Testis (tissue), 3 donors: Measurements from ENCODE around the gene ARHGEF9. TPM values are rescaled to one million over a fixed set of nuclear protein-coding genes. Genes with fewer than 3 reads are reported as not detected.
"Not testable (repeated sequence)": the region's sequence is repeated elsewhere in the genome, so short reads cannot be mapped to it uniquely, and the experiment has no call there.

Experiments
- DNase-seq: peaks from one replicate; pipeline ENCODE4 v3.0.0-alpha.2; 2019
- H3K27ac ChIP-seq, 2 donors: fragments of 200-600 bp; sonication (generic); one replicate each; pipeline ENCODE4 v1.5.1; 2019
- H3K27me3 ChIP-seq: fragments of 200-600 bp; sonication (generic); one replicate; pipeline ENCODE4 v1.5.1; 2019
- H3K36me3 ChIP-seq: fragments of 200-600 bp; sonication (generic); one replicate; pipeline ENCODE4 v1.5.1; 2017; ENCODE audit warnings: low read depth; ENCODE audit errors: missing control alignments
- H3K4me1 ChIP-seq: fragments of 200-600 bp; sonication (generic); one replicate; pipeline ENCODE4 v1.5.1; 2019
- H3K4me3 ChIP-seq, 2 donors: fragments of 200-600 bp; sonication (generic); one replicate each; pipeline ENCODE4 v1.5.1; 2017 to 2019
- H3K9me3 ChIP-seq: fragments of 200-600 bp; sonication (generic); one replicate; pipeline ENCODE4 v1.5.1; 2017
- CTCF ChIP-seq, 3 experiments: fragments of 450-650 bp in 2 of 3; fragments of 200-600 bp in 1 of 3; sonication (generic) in 1 of 3; IDR thresholded peaks; one replicate each; pipeline ENCODE4 v1.5.1; 2016 to 2019; ENCODE audit warnings: antibody characterized with exemption in 3 of 3, mild to moderate bottlenecking in 2 of 3, moderate library complexity in 1 of 3
- POLR2A ChIP-seq: fragments of 450-650 bp; IDR thresholded peaks from one replicate; pipeline ENCODE4 v1.6.1; 2017; ENCODE audit warnings: antibody characterized with exemption, mild to moderate bottlenecking, moderate library complexity
- WGBS, 2 donors: methylation state at CpG; one replicate each; pipeline ENCODE4 v1.1.5; 2018; 5-methylcytosine and 5-hydroxymethylcytosine counted together
- intact Hi-C: fragments of 100-400 bp; cut with DNase I; formaldehyde crosslinking; loops from one replicate; pipeline ENCODE4 v1.15.1; 2023; ENCODE audit warnings: low total_unique reads
- polyA plus RNA-seq: library from polyadenylated mRNA; stranded (reverse); fragments of 350-450 nt; fragmentation: Illumina TruSeq; extraction: RNeasy Lipid Tissue Mini Kit (QIAGEN cat#74804); gene quantifications from one replicate; pipeline ENCODE4 v1.2.3, GENCODE V29; 2014; ENCODE audit warnings: low read depth, low replicate concordance; ENCODE audit not compliant: insufficient read depth
- total RNA-seq, 2 donors: library from RNA; depleted of rRNA; stranded (reverse); fragments of >200 nt; gene quantifications; one replicate each; pipeline ENCODE4 v1.2.3, GENCODE V29; 2016

ARHGEF9 gene
- total and polyA plus RNA-seq, 3 donors from 2014 or later, result 9.6 to 18.1 (median 13.1) TPM

DNA sequence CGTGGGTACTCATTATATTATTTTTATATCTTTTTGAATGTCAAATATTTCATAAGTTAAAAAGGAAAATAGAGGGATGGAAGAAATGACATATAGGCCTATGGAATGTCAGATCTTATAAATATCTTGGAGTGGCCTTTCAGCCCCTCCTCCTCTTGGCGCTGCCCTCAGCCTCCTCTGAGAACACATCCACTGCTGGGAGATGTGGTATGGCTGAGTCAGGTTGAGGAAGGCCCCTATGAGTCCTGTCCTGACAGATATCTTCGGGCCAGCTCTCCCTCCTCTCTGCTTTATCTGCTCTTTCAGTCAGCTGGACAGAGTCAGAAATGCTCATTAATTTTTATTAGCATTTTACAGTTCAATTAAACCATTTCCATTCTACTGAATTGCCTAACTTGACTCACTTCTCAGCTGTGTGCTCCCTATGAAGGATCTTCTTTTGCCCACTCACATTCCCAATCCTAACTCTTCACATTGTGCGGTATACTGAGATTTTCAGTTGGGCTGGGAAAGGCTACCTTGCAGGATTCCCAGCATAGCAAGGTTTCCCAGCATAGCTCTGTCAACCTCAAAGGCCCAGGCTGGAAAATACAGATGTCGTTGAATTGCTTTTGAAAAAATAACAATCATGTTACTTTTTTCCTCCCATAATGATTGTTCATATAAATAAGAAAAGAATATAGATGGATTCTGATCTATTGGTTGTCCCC lies 128.0 kb downstream of the ARHGEF9 start:
- 69 to 82% methylated on average over 5 of the region's 5 CpGs for WGBS, 2 donors
- Histone ChIP-seq H3K27ac (no peak overlapping the region), H3K36me3 (no peaks in the 10 kb centered on the region), H3K27me3 (no peaks in the 10 kb centered on the region), H3K9me3 (no peaks in the 10 kb centered on the region), H3K4me1 (no peaks in the 10 kb centered on the region), H3K4me3 (no peak overlapping the region)
- intact Hi-C loops, result no loop called here
- TF ChIP-seq POLR2A (no peak), CTCF (IDR thresholded peaks at IDR 0.05) (no peak)
- DNase-seq, result no peak

DNA sequence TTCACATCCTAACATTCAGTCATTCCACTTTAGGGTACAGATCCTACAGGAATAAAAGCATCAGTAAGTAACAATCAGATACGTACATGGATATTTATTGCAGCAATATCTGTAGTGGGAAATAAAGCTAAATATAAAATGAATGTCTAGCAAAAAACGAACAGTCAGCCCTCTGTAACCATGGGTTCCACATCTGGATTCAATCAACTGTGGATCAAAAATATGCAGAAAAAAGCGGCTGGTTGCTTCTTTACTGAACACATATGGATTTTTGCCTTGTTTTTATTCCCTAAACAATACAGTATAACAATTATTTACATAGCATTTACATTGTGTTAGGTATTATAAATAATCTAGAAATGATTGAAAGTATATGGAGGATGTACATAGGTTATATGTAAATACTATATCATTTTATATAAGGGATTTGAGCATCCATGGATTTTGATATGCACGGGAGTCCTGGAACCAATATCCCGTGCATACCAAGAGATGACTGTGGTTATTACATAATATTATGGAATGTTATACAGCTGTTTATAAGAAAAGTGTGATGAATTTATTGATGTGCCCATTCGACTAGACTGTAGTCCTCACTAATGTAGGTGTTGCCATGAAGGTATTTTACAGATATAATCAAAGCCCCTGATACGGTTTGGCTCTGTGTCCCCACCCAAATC lies 132.8 kb downstream of the ARHGEF9 start:
- WGBS, 2 donors, result 85 to 88% methylated on average over 6 to 7 of the region's 7 CpGs
- no peaks in the 10 kb centered on the region for H3K9me3 ChIP-seq
- H3K4me1 ChIP-seq, result no peaks in the 10 kb centered on the region
- H3K27me3 ChIP-seq, result no peaks in the 10 kb centered on the region
- DNase-seq, result no peak
- intact Hi-C loops, result no loop called here
- no peaks in the 10 kb centered on the region for H3K36me3 ChIP-seq
- no peak for TF ChIP-seq POLR2A
- TF ChIP-seq CTCF (IDR thresholded peaks at IDR 0.05), result no peak
- no peak overlapping the region for H3K4me3 ChIP-seq
- H3K27ac ChIP-seq, result no peak overlapping the region

DNA sequence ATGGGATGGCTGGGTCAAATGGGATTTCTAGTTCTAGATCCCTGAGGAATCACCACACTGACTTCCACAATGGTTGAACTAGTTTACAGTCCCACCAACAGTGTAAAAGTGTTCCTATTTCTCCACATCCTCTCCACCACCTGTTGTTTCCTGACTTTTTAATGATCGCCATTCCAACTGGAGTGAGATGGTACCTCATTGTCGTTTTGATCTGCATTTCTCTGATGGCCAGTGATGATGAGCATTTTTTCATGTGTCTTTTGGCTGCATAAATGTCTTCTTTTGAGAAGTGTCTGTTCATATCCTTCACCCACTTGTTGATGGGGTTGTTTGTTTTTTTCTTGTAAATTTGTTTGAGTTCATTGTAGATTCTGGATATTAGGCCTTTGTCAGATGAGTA lies 139.3 kb downstream of the ARHGEF9 start:
- intact Hi-C loops, DNase-seq, H3K4me3 ChIP-seq, H3K27me3 ChIP-seq, H3K36me3 ChIP-seq, H3K27ac ChIP-seq, H3K9me3 ChIP-seq, H3K4me1 ChIP-seq: not testable (repeated sequence)
- 82 to 100% methylated on average over 2 of the region's 2 CpGs for whole genome bisulfite sequencing, 2 donors

GRCh38 chrX:63635750-63636149 lies 149.3 kb downstream of the ARHGEF9 start:
- intact Hi-C loops, result no loop called here
- H3K27me3 ChIP-seq, result no peaks in the 10 kb centered on the region
- H3K36me3 ChIP-seq, result no peaks in the 10 kb centered on the region
- no peak overlapping the region for H3K27ac ChIP-seq
- TF ChIP-seq POLR2A (no peak), CTCF (IDR thresholded peaks at IDR 0.05) (no peak)
- H3K4me3 ChIP-seq, result no peak overlapping the region
- H3K9me3 ChIP-seq, result no peaks in the 10 kb centered on the region
- no peak for DNase-seq
- 80% methylated on average over 2 to 5 of the region's 5 CpGs for WGBS, 2 donors
- no peaks in the 10 kb centered on the region for H3K4me1 ChIP-seq

DNA sequence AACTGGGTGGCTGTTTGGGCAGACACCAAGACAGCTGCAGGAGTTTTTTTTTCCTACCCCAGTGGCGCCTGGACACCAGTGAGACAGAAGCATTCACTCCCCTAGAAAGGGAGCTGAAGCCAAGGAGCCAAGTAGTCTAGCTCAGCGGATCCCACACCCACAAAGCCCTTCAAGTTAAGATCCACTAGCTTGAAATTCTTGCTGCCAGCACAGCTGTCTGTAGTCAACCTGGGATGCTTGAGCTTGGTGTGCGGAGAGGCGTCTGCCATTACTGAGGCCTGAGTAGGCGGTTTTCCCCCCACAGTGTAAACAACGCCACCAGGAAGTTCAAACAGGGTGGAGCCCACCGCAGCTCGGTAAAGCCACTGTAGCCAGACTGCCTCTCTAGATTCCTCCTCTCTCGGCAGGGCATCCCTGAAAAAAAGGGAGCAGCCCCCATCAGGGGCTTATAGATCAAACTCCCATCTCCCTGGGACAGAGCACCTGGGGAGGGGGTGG lies 171.4 kb downstream of the ARHGEF9 start:
- Histone ChIP-seq H3K4me3 (no peak overlapping the region), H3K4me1 (no peaks in the 10 kb centered on the region), H3K27ac (no peak overlapping the region), H3K9me3 (no peaks in the 10 kb centered on the region), H3K27me3 (no peaks in the 10 kb centered on the region), H3K36me3 (no peaks in the 10 kb centered on the region)
- 54 to 100% methylated on average over 3 to 6 of the region's 9 CpGs for WGBS, 2 donors
- TF ChIP-seq CTCF (IDR thresholded peaks at IDR 0.05) (no peak), POLR2A (no peak)
- intact Hi-C loops, result no loop called here
- no peak for DNase-seq
